NCI-H2081 (cell line): ENCODE results near the gene CYTH3.
"Not testable (repeated sequence)": the region's sequence is repeated elsewhere in the genome, so short reads cannot be mapped to it uniquely, and the experiment has no call there.

Source experiments
- DNase-seq, 2 experiments: peaks; one replicate each; lab custom pipeline; 2025; lab: John Stamatoyannopoulos, UW

The CYTH3 gene

GRCh38 chr7:6232116-6232515, 40.3 kb downstream of the CYTH3 start:
- DNase-seq, result no peak

- no peak for DNase-seq
These were observed 41.2 kb downstream of the CYTH3 start for GRCh38 chr7:6231184-6231583.

- DNase-seq, result not testable (repeated sequence)
These were observed 43.1 kb downstream of the CYTH3 start for GRCh38 chr7:6229284-6229683.

DNA sequence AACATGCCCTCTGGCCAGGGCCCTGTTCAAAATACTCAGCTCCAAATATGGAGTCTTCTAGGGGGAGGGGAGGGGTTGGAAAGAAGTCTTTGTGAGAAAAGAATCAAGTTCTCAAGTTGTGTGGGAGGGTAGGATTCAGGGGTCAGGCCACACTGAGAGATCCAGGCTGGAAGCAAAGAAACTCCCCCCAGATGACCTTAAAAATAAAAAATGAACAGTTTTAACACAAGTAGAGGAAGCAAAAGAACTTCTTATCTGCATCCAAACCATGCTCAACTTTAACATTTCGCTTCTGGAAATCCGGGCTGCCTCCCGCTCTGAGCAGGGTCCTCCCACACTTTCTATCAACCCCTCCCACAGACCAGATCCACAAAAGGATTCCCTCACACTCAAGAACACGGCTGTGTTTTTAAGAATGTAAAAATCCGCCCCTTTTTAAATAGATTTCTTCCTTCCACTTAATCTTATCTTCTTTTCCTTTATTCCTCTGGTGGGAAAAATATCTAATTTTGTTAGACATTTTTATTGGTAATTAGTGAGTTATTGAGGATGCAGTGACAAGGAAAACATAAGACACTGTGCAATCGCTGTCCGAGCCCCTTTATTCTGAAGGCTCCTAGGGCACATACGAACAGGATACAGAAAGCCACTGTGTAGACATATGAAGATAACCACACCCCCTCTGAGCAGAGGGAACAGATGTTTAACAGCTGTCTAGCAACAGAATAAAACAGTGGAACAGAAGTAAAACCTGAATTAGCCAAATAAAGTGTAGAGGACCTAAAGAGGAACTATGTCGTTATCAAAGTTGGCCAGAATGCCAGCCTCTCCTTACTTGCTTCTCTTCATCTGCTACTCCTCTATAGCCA, 43.8 kb downstream of the CYTH3 start:
- no peak for DNase-seq

GRCh38 chr7:6227294-6227846, 45.1 kb downstream of the CYTH3 start:
- DNase-seq, result peak in 1 of 2 experiments; percentile 11

GRCh38 chr7:6226194-6226799, 46.1 kb downstream of the CYTH3 start:
- no peak for DNase-seq

DNA sequence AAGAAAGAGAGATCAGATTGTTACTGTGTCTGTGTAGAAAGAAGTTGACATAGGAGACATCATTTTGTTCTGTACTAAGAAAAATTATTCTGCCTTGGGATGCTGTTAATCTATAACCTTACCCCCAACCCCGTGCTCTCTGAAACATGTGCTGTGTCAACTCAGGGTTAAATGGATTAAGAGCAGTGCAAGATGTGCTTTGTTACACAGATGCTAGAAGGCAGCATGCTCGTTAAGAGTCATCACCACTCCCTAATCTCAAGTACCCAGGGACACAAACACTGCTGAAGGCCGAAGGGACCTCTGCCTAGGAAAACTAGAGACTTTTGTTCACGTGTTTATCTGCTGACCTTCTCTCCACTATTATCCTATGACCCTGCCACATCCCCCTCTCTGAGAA, 49.0 kb downstream of the CYTH3 start:
- not testable (repeated sequence) for DNase-seq

- not testable (repeated sequence) for DNase-seq
These were observed 49.4 kb downstream of the CYTH3 start for GRCh38 chr7:6223010-6223409.

DNA sequence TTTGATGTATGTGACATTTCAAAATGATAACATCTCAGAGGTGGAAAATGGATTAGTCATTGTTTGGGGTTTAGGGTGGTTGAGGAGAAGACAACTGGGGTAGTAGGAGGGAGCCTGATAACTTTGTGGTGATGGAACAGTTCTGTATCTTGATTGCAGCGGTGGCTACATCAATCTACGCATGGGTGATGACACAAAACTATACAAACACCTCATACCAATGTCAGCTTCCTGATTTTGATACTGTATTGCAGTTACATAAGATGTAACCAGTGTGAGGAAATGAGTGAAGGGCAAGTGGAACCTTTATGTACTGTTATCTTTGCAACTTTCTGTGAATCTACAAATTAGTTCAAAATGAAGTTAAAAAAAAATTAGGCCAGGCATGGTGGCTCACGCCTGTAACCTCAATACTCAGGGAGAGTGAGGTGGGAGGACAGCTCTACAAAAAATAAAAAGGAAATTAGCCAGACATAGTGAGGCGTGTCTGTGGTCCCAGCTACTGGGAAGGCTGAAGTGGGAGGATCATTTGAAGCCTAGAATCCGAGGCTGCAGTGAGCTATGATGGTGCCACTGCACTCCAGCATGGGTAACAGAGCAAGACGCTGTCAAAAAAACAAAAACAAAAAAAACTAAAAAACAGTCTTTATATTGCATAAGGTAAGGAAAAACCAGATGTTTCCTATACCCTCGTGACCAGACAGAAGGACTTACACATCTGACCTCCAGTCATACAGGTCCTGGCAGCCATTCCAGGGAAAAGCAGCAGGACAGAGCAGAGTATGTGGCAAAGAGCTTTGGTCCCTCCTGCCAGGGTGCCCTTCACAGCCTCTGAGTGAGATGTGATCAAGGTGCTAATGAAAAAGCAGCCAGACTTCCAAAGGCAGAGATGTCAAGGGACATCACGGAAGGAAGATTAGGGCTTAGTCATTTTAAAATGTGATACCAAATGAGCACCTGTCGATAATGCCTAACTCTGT, 50.8 kb downstream of the CYTH3 start:
- no peak for DNase-seq

GRCh38 chr7:6218329-6218728, 54.1 kb downstream of the CYTH3 start:
- DNase-seq, result no peak

DNA sequence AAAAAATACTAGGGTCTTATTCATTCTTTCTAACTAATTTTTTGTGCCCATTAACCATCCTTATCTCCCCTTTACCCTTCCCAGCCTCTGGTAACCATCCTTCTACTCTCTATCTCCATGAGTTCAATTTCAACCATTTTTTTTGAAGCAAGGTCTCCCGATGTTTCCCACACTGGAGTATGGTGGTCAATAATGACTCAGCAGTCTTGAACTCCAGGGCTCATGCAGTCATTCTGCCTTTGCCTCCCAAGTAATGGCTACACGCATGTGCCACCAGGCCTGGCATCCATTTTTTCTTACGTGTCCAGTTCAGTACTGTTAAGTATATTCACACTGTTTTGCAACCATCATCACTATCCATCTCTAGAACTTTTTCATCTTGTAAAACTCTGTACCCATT, 60.4 kb downstream of the CYTH3 start:
- no peak for DNase-seq

DNA sequence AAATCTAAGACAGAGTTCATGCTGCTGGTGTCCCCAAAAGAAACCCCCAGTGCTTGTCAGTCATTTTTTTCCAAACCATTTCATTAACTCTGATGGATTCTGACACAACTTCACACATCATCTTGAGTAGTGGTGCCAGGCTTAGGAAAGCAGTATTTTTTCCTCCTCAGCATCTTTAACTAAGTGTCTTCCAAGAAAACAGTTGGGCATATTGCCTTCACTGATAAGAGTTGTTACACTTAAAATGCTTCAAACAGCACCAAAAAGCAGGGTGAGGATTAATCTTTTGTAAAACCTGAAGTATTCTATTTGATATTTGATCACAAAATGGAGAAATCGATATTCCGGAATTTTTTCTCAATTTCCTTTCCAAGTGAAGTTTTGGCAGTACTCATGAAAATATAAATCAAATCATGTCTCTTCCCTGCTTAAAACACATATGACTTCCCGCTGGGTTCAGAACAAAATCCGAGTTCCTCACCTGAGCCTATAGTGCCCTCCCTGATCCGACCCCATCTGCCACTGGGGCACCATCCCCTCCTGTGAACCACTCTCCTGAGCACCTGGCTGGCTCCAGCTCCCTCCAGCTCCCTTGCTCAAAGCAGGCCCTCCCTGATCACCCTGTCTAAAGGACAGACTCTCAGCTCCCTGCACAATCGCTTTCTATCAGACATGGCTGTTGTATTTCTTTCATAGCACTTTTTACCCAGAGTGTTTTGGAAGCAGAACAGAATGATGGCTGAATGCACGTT, 61.6 kb downstream of the CYTH3 start:
- no peak for DNase-seq

- DNase-seq, result no peak
These were observed 63.1 kb downstream of the CYTH3 start for GRCh38 chr7:6209340-6209739.

DNA sequence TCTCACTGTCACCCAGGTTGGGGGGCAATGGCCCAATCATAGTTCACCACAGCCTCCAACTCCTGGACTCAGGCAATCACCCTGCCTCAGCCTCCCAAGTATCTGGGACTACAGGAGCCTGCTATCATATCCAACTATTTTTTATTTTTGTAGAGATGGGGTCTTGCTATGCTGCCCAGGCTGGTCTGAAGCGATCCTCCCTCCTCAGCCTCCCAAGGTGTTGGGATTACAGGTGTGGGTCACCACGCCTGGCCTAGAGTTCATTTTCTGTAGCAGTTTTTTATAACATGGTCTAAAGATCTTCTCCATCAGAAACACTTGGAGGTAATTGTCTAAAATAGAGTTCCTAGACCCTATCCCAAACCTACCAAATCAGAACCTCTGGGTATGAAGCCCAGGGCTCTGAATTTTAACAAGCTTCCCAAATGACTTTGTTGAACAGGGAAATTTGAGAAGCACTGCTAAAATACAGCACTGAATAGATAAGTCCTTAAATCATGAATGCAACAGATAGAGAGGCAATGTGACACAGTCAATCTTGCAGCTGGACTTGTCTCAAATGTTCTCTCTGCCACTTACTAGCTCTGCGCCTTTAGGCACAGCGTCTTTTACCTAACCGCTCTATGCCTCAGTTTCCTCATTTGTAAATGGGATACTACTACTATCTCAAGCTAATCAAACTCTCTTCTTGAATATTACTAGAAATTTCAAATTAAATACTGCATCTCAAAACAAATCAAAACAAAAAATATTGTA, 63.7 kb downstream of the CYTH3 start:
- no peak for DNase-seq

- no peak for DNase-seq
These were observed 66.3 kb downstream of the CYTH3 start for GRCh38 chr7:6205971-6206660.

DNA sequence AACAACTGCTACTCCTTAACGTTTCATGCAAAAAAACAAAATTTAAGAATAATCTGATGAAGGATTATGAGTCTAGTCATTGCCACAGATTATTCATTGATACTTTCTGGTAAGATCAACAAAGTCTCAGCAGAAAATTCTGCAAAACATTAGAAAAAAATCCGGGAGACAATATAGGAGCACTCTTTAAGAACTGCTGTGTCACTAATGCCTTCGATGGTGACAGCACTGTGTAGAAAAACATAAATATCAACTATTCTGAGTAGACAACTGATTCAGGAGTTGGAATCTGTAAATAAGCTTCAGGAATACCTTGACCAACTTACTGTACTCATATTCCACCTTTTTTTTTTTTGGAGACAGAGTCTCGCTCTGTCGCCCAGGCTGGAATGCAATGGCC, 69.0 kb downstream of the CYTH3 start:
- DNase-seq, result no peak

DNA sequence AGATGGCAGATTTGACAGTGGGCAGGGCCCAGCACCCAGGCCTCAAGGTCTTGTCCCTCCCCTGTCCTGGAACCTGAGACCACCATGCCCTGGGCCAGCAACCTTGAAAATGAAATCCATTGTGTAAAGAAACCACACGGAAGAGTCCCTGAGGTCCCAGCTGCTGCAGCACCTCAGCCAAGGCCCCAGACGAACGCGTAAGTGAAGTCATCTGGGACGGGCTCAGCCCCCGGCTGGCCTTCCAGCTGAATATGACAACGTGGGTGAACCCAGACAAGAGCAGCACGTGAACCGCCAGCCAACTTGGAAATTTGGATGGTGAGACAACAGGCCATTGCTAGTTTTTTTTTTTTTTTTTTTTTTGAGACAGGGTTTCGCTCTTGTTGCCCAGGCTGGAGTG, 70.3 kb downstream of the CYTH3 start:
- DNase-seq, result no peak

GRCh38 chr7:6200971-6201370, 71.5 kb downstream of the CYTH3 start:
- DNase-seq, result no peak

- no peak for DNase-seq
These were observed 73.5 kb downstream of the CYTH3 start for GRCh38 chr7:6198689-6199595.
